Measurements from ENCODE around the gene GPR148. TPM values are rescaled to one million over a fixed set of nuclear protein-coding genes. Genes with fewer than 3 reads are reported as not detected.

GPR148 gene
- total and polyA plus RNA-seq, 2 experiments from 2014 or later = 0.16 TPM; not detected in 1

GRCh38 chr2:130765464-130765863 lies 36.6 kb downstream of the GPR148 start:
- no peak for DNase-seq (ENCODE audit: low spot score)
- no peaks in the 10 kb centered on the region; the same call in 2 of the 3 replicates for H3K9me3 Mint-ChIP-seq
- H3K27ac Mint-ChIP-seq = no peak overlapping the region
- no peaks in the 10 kb centered on the region for H3K4me1 ChIP-seq (ENCODE audit: insufficient read depth)
- H3K9me2 ChIP-seq (ENCODE audit: insufficient read depth) = no peaks in the 10 kb centered on the region
- H3K4me3 ChIP-seq = no peak overlapping the region
- no peaks in the 10 kb centered on the region for H3F3A ChIP-seq (replicated peaks; ENCODE audit: low read depth)
- no peaks in the 10 kb centered on the region for H3K27me3 ChIP-seq (ENCODE audit: insufficient read depth)
- no peak overlapping the region for H2AFZ ChIP-seq
- H3K4me1 Mint-ChIP-seq = no peaks in the 10 kb centered on the region
- ATAC-seq = no peak
- peaks cover 8% of the 10 kb centered on the region for H3K27me3 Mint-ChIP-seq (ENCODE audit: insufficient read depth, low read depth, poor library complexity)
- no peaks in the 10 kb centered on the region for H3K79me2 ChIP-seq (replicated peaks; ENCODE audit: insufficient read depth)
- no peak overlapping the region for H3K4me3 Mint-ChIP-seq
- no peak overlapping the region for H3K27ac ChIP-seq (ENCODE audit: low read depth)
- H4K20me1 ChIP-seq (replicated peaks; ENCODE audit: insufficient read depth) = no peaks in the 10 kb centered on the region
- H3K4me2 ChIP-seq = no peak overlapping the region
- no peak for TF ChIP-seq ZNF331 (CRISPR knock-in tag; IDR thresholded peaks at IDR 0.05; ENCODE audit: low read depth)
- no peak for TF ChIP-seq ZNF114 (CRISPR knock-in tag; IDR thresholded peaks at IDR 0.05)
- no peak for TF ChIP-seq EZH2phosphoT487 (IDR thresholded peaks at IDR 0.05; ENCODE audit: unreplicated experiment)
- no peak for TF ChIP-seq NANOG (IDR thresholded peaks at IDR 0.05; ENCODE audit: borderline replicate concordance)
- TF ChIP-seq JUNB (IDR thresholded peaks at IDR 0.05; ENCODE audit: unreplicated experiment) = no peak
- no peak for TF ChIP-seq STAT1 (IDR thresholded peaks at IDR 0.05; ENCODE audit: unreplicated experiment)
- TF ChIP-seq ZNF462 (CRISPR knock-in tag; IDR thresholded peaks at IDR 0.05) = no peak
- no peaks in the 10 kb centered on the region for H3K36me3 ChIP-seq (ENCODE audit: insufficient read depth)
- no peaks in the 10 kb centered on the region for H3K36me3 Mint-ChIP-seq (ENCODE audit: low read depth)

GRCh38 chr2:130766037-130766436 lies 37.2 kb downstream of the GPR148 start:
- no peak overlapping the region for H3K27ac Mint-ChIP-seq
- DNase-seq (ENCODE audit: low spot score) = no peak
- no peak overlapping the region for H2AFZ ChIP-seq
- TF ChIP-seq EZH2phosphoT487 (IDR thresholded peaks at IDR 0.05; ENCODE audit: unreplicated experiment) = no peak
- TF ChIP-seq CTCF (conservative IDR thresholded peaks at IDR 0.05; ENCODE audit: low read depth in 2 of 2) = no peak
- no peak for TF ChIP-seq CREB1 (CRISPR knock-in tag; IDR thresholded peaks at IDR 0.05; ENCODE audit: low read depth)
- no peak for TF ChIP-seq ZNF114 (CRISPR knock-in tag; IDR thresholded peaks at IDR 0.05)
- no peak for TF ChIP-seq ZNF331 (CRISPR knock-in tag; IDR thresholded peaks at IDR 0.05; ENCODE audit: low read depth)
- no peak for TF ChIP-seq REST (IDR thresholded peaks at IDR 0.05; ENCODE audit: unreplicated experiment)
- TF ChIP-seq STAT1 (IDR thresholded peaks at IDR 0.05; ENCODE audit: unreplicated experiment) = no peak

More at GRCh38 chr2:130766037-130766436, 37.2 kb downstream of the GPR148 start:
- H3K36me3 Mint-ChIP-seq (ENCODE audit: low read depth) = no peaks in the 10 kb centered on the region
- H3K79me2 ChIP-seq (replicated peaks; ENCODE audit: insufficient read depth) = no peaks in the 10 kb centered on the region
- no peak for ATAC-seq
- no peaks in the 10 kb centered on the region for H3K36me3 ChIP-seq (ENCODE audit: insufficient read depth)
- H3F3A ChIP-seq (replicated peaks; ENCODE audit: low read depth) = no peaks in the 10 kb centered on the region
- H3K27me3 ChIP-seq (ENCODE audit: insufficient read depth) = no peaks in the 10 kb centered on the region
- no peaks in the 10 kb centered on the region for H4K20me1 ChIP-seq (replicated peaks; ENCODE audit: insufficient read depth)
- no peaks in the 10 kb centered on the region for H3K9me2 ChIP-seq (ENCODE audit: insufficient read depth)
- H3K4me2 ChIP-seq = no peak overlapping the region
- no peaks in the 10 kb centered on the region; the same call in 2 of the 3 replicates for H3K9me3 Mint-ChIP-seq
- peaks cover 5% of the 10 kb centered on the region for H3K27me3 Mint-ChIP-seq (ENCODE audit: insufficient read depth, low read depth, poor library complexity)
- no peak overlapping the region for H3K27ac ChIP-seq (ENCODE audit: low read depth)
- H3K4me1 Mint-ChIP-seq = no peaks in the 10 kb centered on the region; the same call in 2 of the 3 replicates
- H3K4me3 ChIP-seq = no peak overlapping the region
- no peaks in the 10 kb centered on the region; the same call in 1 of the 2 replicates for H3K4me1 ChIP-seq (ENCODE audit: insufficient read depth)
- no peak overlapping the region for H3K4me3 Mint-ChIP-seq

Data from GM23338 (cell line).